ENCODE results near the gene FAM151A.

DNA sequence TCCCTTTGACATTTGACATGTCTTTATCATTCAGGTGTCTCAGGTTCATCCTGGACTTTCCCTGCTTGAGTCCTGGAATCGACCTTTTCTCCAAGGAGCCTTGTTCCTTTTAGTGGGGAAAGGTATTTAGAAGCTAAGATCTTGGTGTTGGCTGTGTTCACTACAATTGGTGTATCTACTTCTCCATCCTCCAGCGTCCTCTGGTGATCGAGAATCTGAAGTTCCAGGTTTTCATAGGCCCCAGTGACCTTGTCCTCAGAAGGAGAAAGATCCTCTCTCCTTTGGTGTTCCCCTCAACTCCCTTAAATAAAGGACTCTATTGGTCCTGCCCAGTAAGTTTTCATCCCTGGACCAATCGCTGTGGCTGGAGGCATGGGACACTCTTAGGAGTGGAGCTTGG lies 40.4 kb upstream of the FAM151A start:
- TF ChIP-seq, protein P1, sequence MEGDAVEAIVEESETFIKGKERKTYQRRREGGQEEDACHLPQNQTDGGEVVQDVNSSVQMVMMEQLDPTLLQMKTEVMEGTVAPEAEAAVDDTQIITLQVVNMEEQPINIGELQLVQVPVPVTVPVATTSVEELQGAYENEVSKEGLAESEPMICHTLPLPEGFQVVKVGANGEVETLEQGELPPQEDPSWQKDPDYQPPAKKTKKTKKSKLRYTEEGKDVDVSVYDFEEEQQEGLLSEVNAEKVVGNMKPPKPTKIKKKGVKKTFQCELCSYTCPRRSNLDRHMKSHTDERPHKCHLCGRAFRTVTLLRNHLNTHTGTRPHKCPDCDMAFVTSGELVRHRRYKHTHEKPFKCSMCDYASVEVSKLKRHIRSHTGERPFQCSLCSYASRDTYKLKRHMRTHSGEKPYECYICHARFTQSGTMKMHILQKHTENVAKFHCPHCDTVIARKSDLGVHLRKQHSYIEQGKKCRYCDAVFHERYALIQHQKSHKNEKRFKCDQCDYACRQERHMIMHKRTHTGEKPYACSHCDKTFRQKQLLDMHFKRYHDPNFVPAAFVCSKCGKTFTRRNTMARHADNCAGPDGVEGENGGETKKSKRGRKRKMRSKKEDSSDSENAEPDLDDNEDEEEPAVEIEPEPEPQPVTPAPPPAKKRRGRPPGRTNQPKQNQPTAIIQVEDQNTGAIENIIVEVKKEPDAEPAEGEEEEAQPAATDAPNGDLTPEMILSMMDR (optimal IDR thresholded peaks at IDR 0.05 in 1 of 3, IDR thresholded peaks at IDR 0.05 in 1 of 3, conservative IDR thresholded peaks at IDR 0.05 in 1 of 3; ENCODE audit: extremely low read depth in 1 of 3, insufficient read depth in 2 of 3, low read length in 3 of 3): no peak
- no peak for TF ChIP-seq EZH2 (IDR thresholded peaks at IDR 0.05; ENCODE audit: low read length)

Data from keratinocyte (primary cell).